ENCODE data around the gene TP53TG5. TPM values are rescaled to one million over a fixed set of nuclear protein-coding genes. Genes with fewer than 3 reads are reported as not detected.

The TP53TG5 gene
- total RNA-seq (ENCODE audit: insufficient read depth, low replicate concordance) = 32.0 TPM

DNA sequence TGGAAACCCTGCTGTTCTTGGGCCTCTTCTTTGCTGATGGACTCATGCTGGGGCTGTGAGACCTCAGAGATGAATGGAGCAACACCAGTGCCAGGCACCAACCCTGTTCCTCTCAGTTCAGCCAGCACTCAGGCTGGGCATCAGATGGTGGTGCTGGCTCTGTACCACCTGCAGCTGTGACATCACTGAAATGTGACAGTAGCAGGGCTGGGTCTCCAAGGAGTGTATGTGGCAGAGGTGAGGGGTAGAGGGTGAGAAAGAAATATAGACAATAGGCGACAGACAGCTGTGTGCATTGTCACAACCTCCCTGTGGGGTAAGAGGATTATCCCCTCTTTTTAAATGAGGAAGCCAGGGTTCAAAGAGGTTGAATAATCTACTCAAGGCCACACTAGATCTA is at the start of gene TP53TG5:
TP53TG5 (minus strand) TSS at position 135 of the 400 bp plus-strand sequence; CDS start at position 46, 89 bp downstream.
- DNase-seq (ENCODE audit: low spot score) = no peak

DNA sequence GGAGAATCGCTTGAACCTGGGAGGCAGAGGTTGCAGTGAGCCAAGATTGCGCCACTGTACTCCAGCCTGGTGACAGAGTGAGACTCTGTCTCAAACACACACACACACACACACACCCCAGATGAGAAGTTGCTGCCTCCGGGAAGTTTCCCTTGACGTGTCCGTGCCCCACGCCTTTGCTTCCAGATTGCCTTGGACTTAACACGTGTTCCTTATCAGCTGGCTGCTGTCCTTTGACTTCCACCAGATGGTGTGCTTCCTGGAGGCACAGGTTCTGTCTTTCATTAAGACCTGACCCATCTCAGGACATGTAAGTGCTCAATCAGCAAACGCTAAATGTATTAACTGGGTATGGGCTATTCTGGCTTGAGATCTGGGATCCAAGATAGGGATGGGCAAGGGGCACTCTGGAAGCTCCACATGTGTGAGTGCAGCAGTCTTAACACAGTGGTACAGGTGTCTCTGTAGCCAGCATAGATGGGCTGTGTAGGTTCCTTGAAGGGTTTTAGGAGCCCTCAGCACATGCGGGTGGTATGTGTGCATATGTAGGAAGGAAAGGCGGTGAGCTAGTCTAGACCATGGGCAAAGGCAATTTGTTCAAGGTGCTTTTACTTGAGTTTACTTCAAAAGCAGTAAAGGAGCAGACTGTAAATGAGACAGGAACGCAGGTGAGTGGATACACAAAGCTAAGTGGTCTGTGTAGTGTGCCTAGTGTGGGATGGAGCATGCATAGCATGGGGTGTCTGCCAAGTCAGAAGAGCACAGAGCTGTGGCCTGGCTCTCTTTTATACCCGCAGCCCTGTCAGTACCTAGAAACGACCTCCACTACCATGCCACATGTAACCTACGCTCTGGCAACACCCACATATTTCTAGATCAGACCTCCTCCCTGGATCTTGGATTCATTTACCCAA is 49.4 kb upstream of the TP53TG5 start:
- no peak for DNase-seq (ENCODE audit: low spot score)

DNA sequence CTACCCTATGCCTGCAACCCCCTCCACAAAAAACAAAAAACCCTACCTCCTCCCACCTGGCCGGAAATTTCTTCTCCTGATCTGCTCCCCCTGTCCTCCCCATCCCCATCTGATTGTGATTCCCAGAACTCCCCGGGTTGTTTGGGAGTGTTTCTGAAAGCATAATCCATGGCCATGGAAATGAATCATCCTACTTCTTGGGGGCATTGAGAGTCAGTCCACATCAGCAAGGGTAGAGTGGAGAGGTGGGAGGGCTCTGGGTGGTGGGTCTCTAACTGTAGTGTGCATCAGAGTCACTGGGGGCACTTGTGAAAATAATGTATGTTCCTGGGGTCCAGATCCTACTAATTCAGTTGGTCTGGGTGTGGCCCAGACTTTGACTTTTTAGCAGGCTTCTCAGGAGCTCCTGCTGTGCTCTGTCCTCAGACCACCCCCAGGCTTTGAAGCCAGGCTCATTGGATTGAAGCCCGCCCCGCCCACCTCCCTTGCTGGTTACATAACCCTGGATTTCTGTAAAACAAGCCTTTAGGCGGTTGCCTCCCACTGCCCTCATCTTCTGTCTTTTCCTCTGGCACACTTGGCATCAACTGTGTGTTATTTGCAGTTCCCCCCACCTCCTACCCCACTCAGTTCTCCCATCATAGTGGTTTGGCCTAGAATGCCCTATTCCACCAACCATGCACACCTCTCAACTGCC is 48.3 kb upstream of the TP53TG5 start:
- DNase-seq (ENCODE audit: low spot score) = no peak

DNA sequence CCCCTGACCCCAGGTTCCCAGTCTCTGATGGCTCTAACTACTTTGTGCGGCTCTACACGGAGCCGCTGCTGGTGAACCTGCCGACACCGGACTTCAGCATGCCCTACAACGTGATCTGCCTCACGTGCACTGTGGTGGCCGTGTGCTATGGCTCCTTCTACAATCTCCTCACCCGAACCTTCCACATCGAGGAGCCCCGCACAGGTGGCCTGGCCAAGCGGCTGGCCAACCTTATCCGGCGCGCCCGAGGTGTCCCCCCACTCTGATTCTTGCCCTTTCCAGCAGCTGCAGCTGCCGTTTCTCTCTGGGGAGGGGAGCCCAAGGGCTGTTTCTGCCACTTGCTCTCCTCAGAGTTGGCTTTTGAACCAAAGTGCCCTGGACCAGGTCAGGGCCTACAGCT is 47.4 kb upstream of the TP53TG5 start:
- DNase-seq (ENCODE audit: low spot score) = no peak

DNA sequence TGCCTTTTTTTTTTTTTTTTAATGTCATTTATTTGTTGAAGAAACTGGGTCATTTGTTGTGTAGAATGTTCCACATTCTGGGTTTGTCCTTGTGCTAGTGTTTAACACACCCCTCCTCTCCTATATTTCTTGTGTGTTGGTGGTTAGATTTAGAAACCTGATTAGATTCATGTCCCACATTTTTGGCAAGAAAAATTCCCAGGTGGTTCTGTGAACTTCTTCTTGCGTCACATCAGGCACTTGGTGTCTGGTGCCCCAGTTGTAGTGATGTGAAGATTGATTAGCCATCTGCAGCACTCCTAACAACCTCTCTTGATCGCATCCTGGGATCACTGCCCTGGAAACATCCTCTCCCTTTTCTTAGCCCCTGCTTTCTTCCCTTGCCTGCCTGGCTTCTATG is 45.6 kb upstream of the TP53TG5 start:
- DNase-seq (ENCODE audit: low spot score) = no peak

DNA sequence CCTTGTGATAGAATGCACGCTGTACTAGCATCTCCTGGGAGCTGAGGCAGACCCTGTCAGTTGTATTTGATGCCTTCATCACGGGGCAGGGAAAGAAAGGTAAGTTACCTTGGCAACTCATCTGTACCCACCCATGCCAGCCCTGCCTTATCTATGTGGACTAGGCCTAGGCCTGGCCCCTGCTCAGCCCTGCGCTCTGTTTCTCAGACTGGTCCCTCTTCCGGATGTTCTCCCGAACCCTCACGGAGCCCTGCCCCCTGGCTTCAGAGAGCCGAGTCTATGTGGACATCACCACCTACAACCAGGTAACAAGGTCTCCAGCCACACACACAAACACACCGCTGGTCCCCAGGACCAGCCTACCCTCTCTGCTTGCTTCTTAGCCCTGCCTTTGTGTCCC is 42.0 kb upstream of the TP53TG5 start:
- no peak for DNase-seq (ENCODE audit: low spot score)

DNA sequence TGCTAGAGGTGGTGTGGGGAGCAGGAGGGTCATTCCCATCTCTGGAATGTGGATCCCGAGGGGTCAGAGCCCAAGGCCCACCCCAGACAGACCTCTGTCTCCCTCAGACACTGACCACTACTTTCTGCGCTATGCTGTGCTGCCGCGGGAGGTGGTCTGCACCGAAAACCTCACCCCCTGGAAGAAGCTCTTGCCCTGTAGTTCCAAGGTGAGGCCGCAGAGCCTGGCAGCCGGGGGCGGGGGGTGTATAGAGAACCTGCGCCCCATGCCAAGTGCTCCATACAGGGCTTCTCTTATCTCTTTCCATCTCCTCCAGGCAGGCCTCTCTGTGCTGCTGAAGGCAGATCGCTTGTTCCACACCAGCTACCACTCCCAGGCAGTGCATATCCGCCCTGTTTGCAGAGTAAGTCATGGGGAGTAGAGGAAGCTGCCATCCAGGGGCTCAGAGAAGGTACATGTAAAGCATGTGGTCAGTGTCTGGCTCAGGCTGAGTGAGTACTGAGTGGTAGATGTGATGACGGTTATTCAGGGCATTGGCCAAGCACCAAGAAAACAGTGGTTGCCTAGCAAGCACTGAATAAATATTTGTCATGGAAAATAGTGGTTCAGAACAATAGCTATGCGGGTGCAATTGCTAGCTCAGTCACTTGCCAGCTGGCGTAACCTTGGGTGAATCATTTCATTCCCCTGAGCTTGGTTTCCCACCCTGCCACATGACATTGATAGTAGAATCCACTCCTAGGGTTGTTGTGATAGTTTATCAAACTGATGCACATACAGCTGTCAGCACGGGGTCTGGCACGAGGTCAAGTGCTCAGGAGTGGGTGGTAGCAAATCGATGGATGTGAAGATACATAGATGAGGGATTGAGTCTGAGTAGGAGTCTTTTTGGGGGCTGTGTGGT is 41.3 kb upstream of the TP53TG5 start:
- no peak for DNase-seq (ENCODE audit: low spot score)

DNA sequence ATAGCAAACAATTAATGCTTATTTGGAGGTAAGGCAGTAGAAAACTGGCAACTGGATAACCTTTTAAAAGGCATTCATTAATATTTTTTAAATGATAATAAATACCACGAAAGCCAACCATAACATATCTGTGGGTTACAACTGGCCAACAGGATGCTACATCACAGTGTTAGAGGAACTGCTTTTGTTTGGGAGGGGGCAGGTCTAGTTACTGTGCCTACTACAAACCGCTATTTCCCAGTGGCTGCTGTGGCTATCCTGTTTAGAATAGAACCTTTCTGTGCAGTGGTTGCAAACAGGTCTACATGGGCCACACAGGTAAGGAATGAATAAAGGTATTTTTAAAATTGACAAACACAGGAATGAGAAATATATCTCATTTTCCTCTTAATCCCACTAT is 38.8 kb upstream of the TP53TG5 start:
- DNase-seq (ENCODE audit: low spot score) = no peak

DNA sequence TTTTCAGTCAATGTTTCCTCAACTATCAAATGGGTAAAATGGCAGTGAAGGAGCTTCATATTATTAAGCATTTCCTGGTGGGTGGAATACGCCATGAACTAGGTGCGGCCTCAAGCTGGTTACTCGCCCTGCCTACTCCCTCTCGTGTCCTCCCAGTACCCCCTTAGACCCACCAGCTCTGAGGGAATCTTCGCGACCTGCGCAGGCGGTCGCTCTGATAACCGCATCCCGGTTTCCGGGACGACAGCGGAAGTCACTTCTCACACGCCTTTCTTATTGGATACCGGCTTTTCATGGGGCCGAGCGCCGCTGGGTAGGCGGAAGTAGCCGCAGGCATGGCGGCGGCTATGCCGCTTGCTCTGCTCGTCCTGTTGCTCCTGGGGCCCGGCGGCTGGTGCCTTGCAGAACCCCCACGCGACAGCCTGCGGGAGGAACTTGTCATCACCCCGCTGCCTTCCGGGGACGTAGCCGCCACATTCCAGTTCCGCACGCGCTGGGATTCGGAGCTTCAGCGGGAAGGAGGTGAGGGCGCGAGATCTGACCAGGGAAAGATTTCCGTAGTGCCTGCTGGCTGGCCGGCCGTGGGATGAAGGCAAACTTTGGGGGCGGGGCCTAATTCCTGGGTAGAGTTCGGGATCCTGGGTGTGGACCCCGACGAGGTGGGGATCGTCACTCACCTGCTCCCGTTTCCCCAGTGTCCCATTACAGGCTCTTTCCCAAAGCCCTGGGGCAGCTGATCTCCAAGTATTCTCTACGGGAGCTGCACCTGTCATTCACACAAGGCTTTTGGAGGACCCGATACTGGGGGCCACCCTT is 37.9 kb upstream of the TP53TG5 start, which contains the start of gene PIGT:
PIGT (plus strand) TSS at position 320 of the 816 bp plus-strand sequence; CDS start at position 336, 16 bp downstream.
- peak; percentile 92 for DNase-seq (ENCODE audit: low spot score)

DNA sequence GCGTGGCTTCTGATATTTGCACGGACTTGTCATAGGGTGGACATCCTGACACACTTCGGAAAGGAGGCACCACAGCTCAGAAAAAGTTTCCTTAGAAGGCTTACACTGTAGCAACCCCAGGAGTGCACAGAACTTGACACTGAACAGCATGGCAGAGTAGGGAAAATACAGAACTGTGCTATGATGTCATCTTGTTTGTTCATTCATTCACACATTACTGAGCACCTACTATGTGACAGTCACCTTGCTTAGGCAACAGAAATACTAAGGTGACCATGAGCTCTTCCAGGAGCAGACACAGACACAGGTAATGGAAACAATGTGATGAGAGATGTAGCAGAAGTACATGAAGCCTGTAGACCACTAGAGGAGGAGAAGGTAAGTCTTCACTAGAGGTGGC is 35.4 kb upstream of the TP53TG5 start:
- DNase-seq (ENCODE audit: low spot score) = no peak

DNA sequence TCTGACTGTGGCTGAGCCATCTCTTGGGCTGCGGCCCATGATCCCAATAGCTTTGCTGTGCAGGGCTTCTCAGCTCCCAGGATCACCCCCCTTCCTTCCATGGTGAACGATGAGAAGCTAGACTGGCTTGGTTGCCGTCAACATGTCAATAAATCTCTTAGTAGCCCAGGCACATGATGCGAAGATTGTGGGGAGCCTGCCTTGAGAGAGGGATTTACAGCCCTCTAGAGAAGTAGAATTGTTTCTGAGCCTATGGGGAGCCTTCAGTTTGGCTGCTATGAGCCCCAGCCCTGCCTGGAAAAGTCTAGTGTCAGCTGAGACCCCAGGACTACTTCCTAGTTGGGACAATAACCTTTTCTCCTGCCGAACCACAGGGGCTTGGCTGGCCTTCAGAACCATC is 34.5 kb upstream of the TP53TG5 start:
- no peak for DNase-seq (ENCODE audit: low spot score)

DNA sequence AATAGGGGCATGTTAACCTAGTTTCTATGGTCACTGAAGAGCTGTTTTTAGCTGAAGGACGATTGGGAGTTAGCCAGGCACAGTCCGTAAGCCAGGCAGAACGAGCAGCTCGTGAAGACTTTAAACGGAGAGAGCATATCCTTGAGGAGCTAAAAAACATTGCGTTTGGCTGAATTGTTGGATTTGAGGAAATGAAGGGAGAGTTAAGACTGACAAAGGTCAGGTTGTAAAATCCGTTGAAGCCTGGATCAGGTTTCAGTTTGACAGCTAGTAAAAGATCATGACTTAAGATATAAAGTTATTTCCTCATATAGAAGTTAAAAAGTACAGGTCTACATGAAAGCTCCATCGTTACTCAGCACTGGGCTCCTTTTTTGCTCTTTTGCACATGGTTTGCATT is 32.8 kb upstream of the TP53TG5 start:
- DNase-seq (ENCODE audit: low spot score) = no peak

DNA sequence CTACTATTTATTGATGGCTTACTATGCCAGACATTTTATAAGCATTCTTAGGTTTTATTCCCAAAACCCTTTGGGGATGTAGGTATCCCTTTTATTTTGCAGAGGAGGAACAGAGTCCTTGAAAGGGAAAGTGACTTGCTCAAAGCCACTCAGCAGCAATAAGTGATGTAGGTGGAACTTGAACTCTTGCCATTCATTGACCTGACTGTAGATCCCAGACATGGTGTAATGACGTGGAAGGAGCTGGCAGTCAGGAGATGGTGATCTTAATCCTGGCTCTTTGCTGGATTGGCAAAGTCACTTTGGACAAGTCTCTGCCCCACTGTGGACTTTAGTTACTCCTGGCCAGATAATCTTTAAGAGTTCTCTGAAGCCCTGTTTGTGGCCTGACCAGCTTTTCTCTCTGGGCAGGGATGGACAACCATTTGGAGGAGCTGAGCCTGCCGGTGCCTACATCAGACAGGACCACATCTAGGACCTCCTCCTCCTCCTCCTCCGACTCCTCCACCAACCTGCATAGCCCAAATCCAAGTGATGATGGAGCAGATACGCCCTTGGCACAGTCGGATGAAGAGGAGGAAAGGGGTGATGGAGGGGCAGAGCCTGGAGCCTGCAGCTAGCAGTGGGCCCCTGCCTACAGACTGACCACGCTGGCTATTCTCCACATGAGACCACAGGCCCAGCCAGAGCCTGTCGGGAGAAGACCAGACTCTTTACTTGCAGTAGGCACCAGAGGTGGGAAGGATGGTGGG is 31.6 kb upstream of the TP53TG5 start:
- DNase-seq (ENCODE audit: low spot score) = no peak

DNA sequence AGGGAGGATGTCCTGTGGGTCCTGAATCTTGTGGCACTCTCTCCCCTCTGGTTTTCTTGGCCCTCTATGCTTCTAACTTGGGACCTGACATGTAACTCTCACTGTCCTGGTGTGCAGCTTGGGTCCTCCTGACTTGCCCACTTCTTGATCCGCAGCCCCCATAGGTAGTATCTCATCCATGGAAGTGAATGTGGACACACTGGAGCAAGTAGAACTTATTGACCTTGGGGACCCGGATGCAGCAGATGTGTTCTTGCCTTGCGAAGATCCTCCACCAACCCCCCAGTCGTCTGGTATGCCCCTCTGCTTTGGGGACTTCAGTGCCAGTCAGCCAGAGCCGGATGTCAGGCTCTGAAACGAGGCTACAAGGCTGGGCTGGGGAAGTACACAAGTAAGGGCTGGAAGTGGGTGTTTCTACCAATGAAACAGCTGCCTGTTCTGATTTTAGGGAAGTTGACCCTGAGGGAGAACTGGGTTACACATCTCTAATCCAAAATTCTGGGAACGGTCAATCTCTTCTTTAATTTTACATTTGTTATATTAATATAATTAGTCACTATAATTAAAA is 30.6 kb upstream of the TP53TG5 start:
- no peak for DNase-seq (ENCODE audit: low spot score)

DNA sequence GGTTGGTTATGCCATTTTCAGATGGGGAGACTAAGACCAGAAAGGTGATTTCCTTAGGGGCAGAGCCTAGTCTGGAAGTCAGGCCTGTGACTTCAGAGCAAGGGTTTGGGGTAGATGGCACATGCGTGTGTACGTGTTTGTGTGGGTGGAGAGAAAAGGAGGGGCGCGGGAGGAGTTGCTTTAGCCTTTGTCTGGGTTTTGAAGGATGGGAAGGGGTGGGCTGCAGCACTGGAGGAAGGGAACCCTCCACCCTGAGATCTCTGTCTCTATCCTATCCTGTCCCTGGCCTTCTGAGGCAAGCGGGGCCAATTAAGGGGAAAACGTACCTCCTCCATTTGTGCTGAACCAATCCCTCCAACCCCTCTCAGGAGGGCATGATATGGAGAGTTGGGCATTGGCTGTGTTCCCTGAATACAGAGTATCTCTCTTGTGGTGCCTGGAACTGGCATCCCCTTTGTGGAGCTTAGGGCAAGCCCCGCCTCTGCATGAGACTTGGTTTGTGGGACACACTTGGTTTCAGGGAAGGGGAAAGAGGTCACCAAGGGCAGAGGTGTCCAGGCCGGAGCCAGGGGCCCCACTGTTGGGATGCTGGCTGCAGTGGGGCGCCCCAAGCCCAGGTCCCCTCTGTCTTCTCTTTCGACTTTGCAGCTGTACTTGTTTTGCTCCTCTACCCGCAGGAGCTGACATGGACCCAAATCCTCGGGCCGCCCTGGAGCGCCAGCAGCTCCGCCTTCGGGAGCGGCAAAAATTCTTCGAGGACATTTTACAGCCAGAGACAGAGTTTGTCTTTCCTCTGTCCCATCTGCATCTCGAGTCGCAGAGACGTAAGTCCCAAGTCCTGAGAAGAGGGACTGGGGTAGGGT is 29.9 kb upstream of the TP53TG5 start, which contains the start of gene DBNDD2:
DBNDD2 (plus strand) TSS at position 507 of the 863 bp plus-strand sequence; CDS start at position 686, 179 bp downstream.
- no peak for DNase-seq (ENCODE audit: low spot score)

DNA sequence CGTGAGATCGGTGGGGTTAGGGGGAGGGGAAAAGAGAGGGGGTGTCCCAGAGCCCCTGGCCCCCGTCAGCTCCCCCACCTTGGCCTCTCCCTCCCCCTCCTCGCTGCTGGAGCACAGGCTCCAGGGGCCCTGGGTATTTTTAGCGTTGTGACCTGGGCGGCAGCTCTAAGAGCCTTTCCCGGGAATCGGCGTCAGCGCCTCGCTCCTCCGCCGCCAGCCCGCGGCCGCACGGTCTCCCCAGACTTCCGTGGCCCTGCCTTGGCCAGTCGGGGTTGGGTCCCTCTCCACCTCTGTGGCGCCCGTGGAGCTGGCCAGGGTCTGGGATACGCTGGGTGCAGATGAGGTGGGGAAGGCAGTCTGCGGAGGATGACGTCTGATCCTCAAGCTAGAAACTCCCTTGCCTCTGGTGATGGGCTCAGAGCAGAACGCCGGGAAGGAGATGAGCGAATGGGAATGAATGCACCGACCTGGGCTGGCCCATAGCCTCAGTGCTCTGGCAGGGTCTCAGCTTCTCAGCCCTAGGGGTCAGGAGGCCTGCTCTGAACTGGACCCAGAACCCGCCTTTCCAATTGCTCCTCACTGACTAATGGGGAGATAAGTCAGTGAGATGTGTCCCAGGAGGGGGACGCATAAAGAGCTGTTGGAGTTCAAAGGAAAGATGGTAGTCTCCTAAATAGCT is 29.1 kb upstream of the TP53TG5 start:
- DNase-seq (ENCODE audit: low spot score) = peak; percentile 41

DNA sequence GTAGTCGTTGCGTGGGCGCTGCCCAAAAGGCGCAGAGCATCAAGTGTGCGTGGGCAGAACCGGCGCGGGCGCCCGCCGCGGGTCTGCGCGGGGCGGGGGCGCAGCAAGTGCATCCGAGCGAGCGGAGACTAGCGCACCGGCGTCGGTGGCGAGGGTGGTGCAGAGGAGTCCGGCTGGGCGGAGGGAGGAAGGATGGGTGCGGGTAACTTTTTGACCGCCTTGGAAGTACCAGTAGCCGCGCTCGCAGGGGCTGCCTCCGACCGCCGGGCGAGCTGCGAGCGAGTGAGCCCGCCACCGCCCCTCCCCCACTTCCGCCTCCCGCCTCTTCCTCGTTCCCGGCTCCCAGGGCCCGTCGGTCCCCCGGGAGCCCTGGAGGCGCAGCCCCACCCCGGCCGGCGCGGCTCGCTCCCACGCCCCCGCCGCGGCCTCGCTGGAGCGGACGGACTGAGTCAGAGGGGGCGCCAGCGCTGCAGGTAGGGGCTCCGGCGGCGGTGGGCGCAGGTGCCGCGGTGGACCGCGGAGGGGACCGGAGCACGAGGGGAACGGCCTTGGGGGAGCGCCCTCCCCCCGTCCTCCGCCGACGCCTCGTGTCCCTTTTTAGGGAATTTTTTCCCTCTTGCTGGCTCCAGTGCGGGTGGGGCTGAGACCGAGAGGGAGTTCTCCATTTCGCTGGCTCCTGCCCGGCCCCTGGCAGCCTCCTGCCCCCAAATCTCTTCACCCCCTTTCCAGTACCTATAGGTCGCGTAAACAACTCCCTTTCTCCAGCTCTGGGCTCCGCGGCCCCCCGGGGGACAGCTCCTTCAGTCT is 28.3 kb upstream of the TP53TG5 start:
- DNase-seq (ENCODE audit: low spot score) = peak; percentile 27

Data from umbilical cord (tissue), 2 donors.